PC-9 (cell line): ENCODE measurements around the gene TSPAN18. TPM values are rescaled to one million over a fixed set of nuclear protein-coding genes. Genes with fewer than 3 reads are reported as not detected.

ENCODE experiments used
- BruUV-seq: library from RNA; stranded (reverse); fragments of 400-500 nt; replicated peaks from 2 replicates; lab custom pipeline; 2021; lab: Mats Ljungman, UMichigan
- CTCF ChIA-PET: fragments of 300-600 bp; sonication (Branson Sonifier 250); formaldehyde crosslinking; loops from one replicate; lab custom pipeline; 2022; ENCODE audit warnings: antibody characterized with exemption; lab: Charles Lee
- POLR2A ChIA-PET: fragments of 300-600 bp; sonication (Branson Sonifier 250); formaldehyde crosslinking; loops from one replicate; lab custom pipeline; 2022; ENCODE audit warnings: antibody characterized with exemption; ENCODE audit not compliant: unreplicated experiment; lab: Charles Lee
- DNase-seq, 2 experiments: peaks; one replicate each; pipeline versions ENCODE4 v3.0.0 to v3.0.0-alpha.2; 2015 to 2022; ENCODE audit warnings: mixed read lengths in 1 of 2
- H2AFZ ChIP-seq: fragments of 200-600 bp; sonication (generic); 2 replicates; pipeline ENCODE4 v1.8.1; 2017; ENCODE audit warnings: antibody characterized with exemption
- H3F3A ChIP-seq: fragments of 200-600 bp; sonication (generic); 2 replicates; pipeline ENCODE4 v1.8.1; 2017; ENCODE audit warnings: antibody characterized with exemption, mild to moderate bottlenecking, low read depth; ENCODE audit not compliant: insufficient read depth
- H3K27ac ChIP-seq: fragments of 200-600 bp; sonication (generic); 2 replicates; pipeline ENCODE4 v1.6.1; 2016; ENCODE audit warnings: mixed run types
- H3K27me3 ChIP-seq: fragments of 200-600 bp; sonication (generic); 2 replicates; pipeline ENCODE4 v1.6.1; 2016; ENCODE audit warnings: low read depth, mixed run types; ENCODE audit not compliant: insufficient read depth
- H3K36me3 ChIP-seq: fragments of 200-600 bp; sonication (generic); 2 replicates; pipeline ENCODE4 v1.6.1; 2016; ENCODE audit warnings: low read depth, mixed run types
- H3K4me1 ChIP-seq: fragments of 200-600 bp; sonication (generic); replicated peaks from 2 replicates; pipeline ENCODE4 v1.6.1; 2016; ENCODE audit warnings: mixed run types; ENCODE audit not compliant: insufficient read depth
- H3K4me2 ChIP-seq: fragments of 200-600 bp; sonication (generic); 2 replicates; pipeline ENCODE4 v1.6.1; 2017; ENCODE audit warnings: mixed run types
- H3K4me3 ChIP-seq: fragments of 200-600 bp; sonication (generic); 2 replicates; pipeline ENCODE4 v1.6.1; 2016; ENCODE audit warnings: mixed run types
- H3K79me2 ChIP-seq: fragments of 200-600 bp; sonication (generic); 2 replicates; pipeline ENCODE4 v1.6.1; 2017; ENCODE audit warnings: low read depth, mixed run types
- H3K9me2 ChIP-seq: fragments of 200-600 bp; sonication (generic); 2 replicates; pipeline ENCODE4 v1.8.1; 2017; ENCODE audit warnings: mild to moderate bottlenecking; ENCODE audit not compliant: insufficient read depth
- H3K9me3 ChIP-seq: fragments of 200-600 bp; sonication (generic); 2 replicates; pipeline ENCODE4 v1.8.1; 2016; ENCODE audit warnings: low read depth; ENCODE audit not compliant: insufficient read depth
- H4K20me1 ChIP-seq: fragments of 200-600 bp; sonication (generic); 2 replicates; pipeline ENCODE4 v1.8.1; 2017; ENCODE audit not compliant: insufficient read depth
- EZH2 ChIP-seq: fragments of 200-600 bp; sonication (generic); IDR thresholded peaks from 2 replicates; pipeline ENCODE4 v1.8.0; 2017; ENCODE audit warnings: antibody characterized with exemption, low read depth
- intact Hi-C: fragments of 100-400 bp; cut with micrococcal nuclease; formaldehyde crosslinking; loops from one replicate; pipeline ENCODE4 v1.10.0; 2022; ENCODE audit not compliant: unreplicated experiment
- total RNA-seq: library from RNA; stranded (reverse); gene quantifications from 2 replicates; pipeline ENCODE4 v1.2.3, GENCODE V29; 2021
- TF ChIP-seq, protein P1 (sequence below): fragments of 200-600 bp; sonication (generic); conservative IDR thresholded peaks from 2 replicates; pipeline ENCODE4 v1.6.1; 2017; ENCODE audit warnings: mixed run types, antibody characterized with exemption, mild to moderate bottlenecking, moderate library complexity

Gene TSPAN18
- total RNA-seq, 1 experiment from 2014 or later, result not detected

DNA sequence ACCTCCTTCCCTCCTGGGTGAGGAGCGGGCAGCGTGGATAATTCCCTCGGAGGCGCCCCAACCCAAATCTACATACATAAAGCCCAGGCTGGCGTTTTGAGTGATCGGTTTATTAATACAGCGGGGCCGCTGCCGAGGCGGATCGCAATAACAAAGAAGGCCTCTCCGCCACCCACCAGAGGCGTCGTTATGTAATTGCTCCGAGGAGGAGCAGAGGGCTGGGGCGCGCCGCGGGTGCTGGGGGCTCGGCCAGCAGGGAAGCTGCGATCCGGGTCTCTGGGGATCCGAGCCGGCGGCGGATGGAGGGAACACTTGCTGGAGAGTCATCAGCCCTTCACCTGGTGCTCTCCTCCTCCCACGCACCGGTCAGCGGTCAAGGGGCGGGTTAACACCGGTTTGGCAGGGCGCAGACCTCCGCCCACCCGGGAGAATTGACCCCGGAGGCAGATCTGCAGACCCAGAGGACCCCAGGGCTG is 230.3 kb downstream of the TSPAN18 start:
- Histone ChIP-seq H3K4me3 (no peak overlapping the region), H3K27ac (no peak overlapping the region), H3K4me2 (no peak overlapping the region), H3K9me3 (no peaks in the 10 kb centered on the region), H3K36me3 (no peaks in the 10 kb centered on the region), H3K27me3 (no peaks in the 10 kb centered on the region), H3K4me1 (peaks cover 9% of the 10 kb centered on the region), H3K9me2 (no peaks in the 10 kb centered on the region), H3K79me2 (no peaks in the 10 kb centered on the region), H2AFZ (no peak overlapping the region), H3F3A (no peaks in the 10 kb centered on the region), H4K20me1 (no peaks in the 10 kb centered on the region)
- no TSS peak for BruUV-seq
- no peak for DNase-seq
- intact Hi-C loops, result no loop called here
- ChIA-PET POLR2A (no interaction called here), CTCF (interaction anchor here (0.7 kb wide), 1 partner anchor 20 kb away, joined by 5 read pairs; no protein-coding TSS in a partner anchor)
- no peak for TF ChIP-seq EZH2
- TF ChIP-seq, protein P1, sequence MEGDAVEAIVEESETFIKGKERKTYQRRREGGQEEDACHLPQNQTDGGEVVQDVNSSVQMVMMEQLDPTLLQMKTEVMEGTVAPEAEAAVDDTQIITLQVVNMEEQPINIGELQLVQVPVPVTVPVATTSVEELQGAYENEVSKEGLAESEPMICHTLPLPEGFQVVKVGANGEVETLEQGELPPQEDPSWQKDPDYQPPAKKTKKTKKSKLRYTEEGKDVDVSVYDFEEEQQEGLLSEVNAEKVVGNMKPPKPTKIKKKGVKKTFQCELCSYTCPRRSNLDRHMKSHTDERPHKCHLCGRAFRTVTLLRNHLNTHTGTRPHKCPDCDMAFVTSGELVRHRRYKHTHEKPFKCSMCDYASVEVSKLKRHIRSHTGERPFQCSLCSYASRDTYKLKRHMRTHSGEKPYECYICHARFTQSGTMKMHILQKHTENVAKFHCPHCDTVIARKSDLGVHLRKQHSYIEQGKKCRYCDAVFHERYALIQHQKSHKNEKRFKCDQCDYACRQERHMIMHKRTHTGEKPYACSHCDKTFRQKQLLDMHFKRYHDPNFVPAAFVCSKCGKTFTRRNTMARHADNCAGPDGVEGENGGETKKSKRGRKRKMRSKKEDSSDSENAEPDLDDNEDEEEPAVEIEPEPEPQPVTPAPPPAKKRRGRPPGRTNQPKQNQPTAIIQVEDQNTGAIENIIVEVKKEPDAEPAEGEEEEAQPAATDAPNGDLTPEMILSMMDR, result no peak

- no TSS peak for BruUV-seq
- Histone ChIP-seq H3K27ac (no peak overlapping the region), H3K9me3 (no peaks in the 10 kb centered on the region), H3F3A (no peaks in the 10 kb centered on the region), H3K79me2 (no peaks in the 10 kb centered on the region), H3K4me1 (peaks cover 9% of the 10 kb centered on the region), H2AFZ (no peak overlapping the region), H3K27me3 (no peaks in the 10 kb centered on the region), H3K9me2 (no peaks in the 10 kb centered on the region), H3K4me2 (no peak overlapping the region), H3K36me3 (no peaks in the 10 kb centered on the region), H3K4me3 (no peak overlapping the region), H4K20me1 (no peaks in the 10 kb centered on the region)
- intact Hi-C loops, result no loop called here
- TF ChIP-seq, protein P1, result no peak
- no peak for TF ChIP-seq EZH2
- DNase-seq, result no peak
- ChIA-PET CTCF (no interaction called here), POLR2A (no interaction called here)
Observed at GRCh38 chr11:44957776-44958564, 231.2 kb downstream of the TSPAN18 start.

GRCh38 chr11:44959064-44959463 is 232.3 kb downstream of the TSPAN18 start:
- H3K4me1 ChIP-seq, result peaks cover 9% of the 10 kb centered on the region
- no peaks in the 10 kb centered on the region for H3K36me3 ChIP-seq
- H2AFZ ChIP-seq, result no peak overlapping the region
- no peak for TF ChIP-seq EZH2
- TF ChIP-seq, protein P1, result no peak
- no peaks in the 10 kb centered on the region for H3K27me3 ChIP-seq
- no peak for DNase-seq
- ChIA-PET POLR2A (no interaction called here), CTCF (no interaction called here)
- no peak overlapping the region for H3K4me3 ChIP-seq
- H3F3A ChIP-seq, result no peaks in the 10 kb centered on the region
- H3K9me3 ChIP-seq, result no peaks in the 10 kb centered on the region
- H3K9me2 ChIP-seq, result no peaks in the 10 kb centered on the region
- no peaks in the 10 kb centered on the region for H4K20me1 ChIP-seq
- H3K4me2 ChIP-seq, result no peak overlapping the region
- no peaks in the 10 kb centered on the region for H3K79me2 ChIP-seq
- intact Hi-C loops, result no loop called here
- no peak overlapping the region for H3K27ac ChIP-seq
- BruUV-seq, result no TSS peak
